K562 (cell line): ENCODE data around the gene SLC4A4. TPM values are rescaled to one million over a fixed set of nuclear protein-coding genes. Genes with fewer than 3 reads are reported as not detected.

Experiments
- ATAC-seq: fragments of 200-7000 bp; cut with Tn5 transposase; 3 replicates; pipeline ENCODE4 v1.9.1; 2020; ENCODE audit warnings: moderate library complexity
- BruUV-seq: library from RNA; stranded (reverse); fragments of 400-500 nt; replicated peaks from 2 replicates; lab custom pipeline; 2021; lab: Mats Ljungman, UMichigan
- CTCF ChIA-PET: fragments of 300-600 bp; formaldehyde crosslinking; extraction: SDS; loops from one replicate; lab custom pipeline; 2021; ENCODE audit warnings: low intra/inter-chr PET ratio; lab: Yijun Ruan, JAX
- POLR2A ChIA-PET: fragments of 300-600, 350-650 bp; sonication (Branson Sonifier 250); formaldehyde crosslinking; extraction: SDS; loops from one replicate; lab custom pipeline; 2021; ENCODE audit warnings: antibody characterized with exemption, inconsistent platforms; lab: Yijun Ruan, JAX
- DNase-seq, 4 experiments: peaks; one replicate each; pipeline versions ENCODE4 v3.0.0 to v3.0.0-alpha.2; 2011 to 2018; ENCODE audit warnings: low spot score in 3 of 4, mixed read lengths in 3 of 4; ENCODE audit errors: extremely low read depth in 1 of 4
- FAIRE-seq: peaks from 2 replicates; lab custom pipeline; 2011; peaks lifted over from hg19 to GRCh38; lab: Jason Lieb, UNC
- H2AFZ ChIP-seq: 2 replicates; pipeline ENCODE4 v1.6.0; 2011; ENCODE audit warnings: low read depth, low read length, control low read depth, inconsistent platforms
- H3K27ac ChIP-seq: fragments of 200-600 bp; 3 replicates; pipeline ENCODE4 v1.8.0; 2011; ENCODE audit warnings: low read depth, mild to moderate bottlenecking, control low read depth, inconsistent platforms, low read length, moderate library complexity, mixed read lengths; ENCODE audit errors: extremely low read depth
- H3K27me3 ChIP-seq, 2 experiments: fragments of 300-600 bp in 1 of 2; 2 replicates in 1 of 2; 3 replicates in 1 of 2; pipeline versions ENCODE4 v1.6.0 to v1.8.0; 2011; ENCODE audit warnings: inconsistent platforms in 2 of 2, low read length in 2 of 2, mild to moderate bottlenecking in 1 of 2, mixed read lengths in 1 of 2, moderate library complexity in 1 of 2; ENCODE audit not compliant: control insufficient read depth in 2 of 2, insufficient read depth in 2 of 2
- H3K36me3 ChIP-seq: fragments of 300-600 bp; 3 replicates; pipeline ENCODE4 v1.8.0; 2011; ENCODE audit warnings: mild to moderate bottlenecking, low read length, inconsistent platforms; ENCODE audit not compliant: control insufficient read depth, insufficient read depth
- H3K4me1 ChIP-seq, 2 experiments: fragments of 200-600 bp in 1 of 2; replicated peaks in 1 of 2; 2 replicates in 1 of 2; 3 replicates in 1 of 2; pipeline versions ENCODE4 v1.5.1 to v1.8.0; 2011; ENCODE audit warnings: inconsistent platforms in 2 of 2, low read length in 2 of 2, mild to moderate bottlenecking in 1 of 2, mixed read lengths in 1 of 2, moderate library complexity in 1 of 2; ENCODE audit not compliant: control insufficient read depth in 2 of 2, insufficient read depth in 2 of 2
- H3K4me2 ChIP-seq: 2 replicates; pipeline ENCODE4 v1.6.1; 2011; ENCODE audit warnings: low read length, control low read depth, inconsistent platforms, mixed read lengths; ENCODE audit not compliant: insufficient read depth
- H3K4me3 ChIP-seq: fragments of 200-600 bp; sonication (generic), shearing (Covaris generic); 2 replicates; pipeline ENCODE4 v1.5.1; 2016; ENCODE audit warnings: control low read depth, inconsistent platforms
- H3K79me2 ChIP-seq: fragments of 200-600 bp; 3 replicates; pipeline ENCODE4 v1.8.0; 2011; ENCODE audit warnings: low read length, inconsistent platforms; ENCODE audit not compliant: control insufficient read depth, insufficient read depth
- H3K9ac ChIP-seq, 2 experiments: 2 replicates each; pipeline versions ENCODE4 v1.6.0 to v1.6.1; 2011; ENCODE audit warnings: low read depth in 2 of 2, low read length in 2 of 2, control low read depth in 1 of 2, inconsistent platforms in 1 of 2, mild to moderate bottlenecking in 1 of 2, mixed read lengths in 1 of 2; ENCODE audit not compliant: insufficient read depth in 1 of 2
- H3K9me1 ChIP-seq: one replicate; pipeline ENCODE4 v1.6.0; 2011; ENCODE audit warnings: inconsistent platforms, mild to moderate bottlenecking, low read length, moderate library complexity; ENCODE audit not compliant: control insufficient read depth, insufficient read depth
- H3K9me3 ChIP-seq: replicated peaks from 2 replicates; pipeline ENCODE4 v1.5.1; 2011; ENCODE audit warnings: low read depth, low read length, inconsistent platforms; ENCODE audit not compliant: control insufficient read depth, insufficient read depth
- H4K20me1 ChIP-seq: replicated peaks from 2 replicates; pipeline ENCODE4 v1.6.1; 2011; ENCODE audit warnings: low read length, inconsistent platforms, mixed read lengths; ENCODE audit not compliant: control insufficient read depth, insufficient read depth
- BRD9 ChIP-seq: fragments of 450-650 bp; IDR thresholded peaks from 2 replicates; pipeline ENCODE4 v1.6.1; 2018; ENCODE audit warnings: low read depth; ENCODE audit not compliant: partially characterized antibody
- EP300 ChIP-seq: IDR thresholded peaks from 2 replicates; pipeline ENCODE4 v1.6.1; 2012; ENCODE audit warnings: low read length, improper control_type of control experiment
- ETV5 ChIP-seq: sonication (generic); formaldehyde crosslinking; IDR thresholded peaks from 2 replicates; pipeline ENCODE4 v1.4.0; 2020; ENCODE audit warnings: low read depth, mild to moderate bottlenecking, missing genetic modification reagents
- HDAC2 ChIP-seq: fragments of 450-650 bp; IDR thresholded peaks from 2 replicates; pipeline ENCODE4 v1.6.1; 2016; ENCODE audit warnings: mild to moderate bottlenecking
- KLF1 ChIP-seq: fragments of 450-650 bp; IDR thresholded peaks from 2 replicates; pipeline ENCODE4 v1.6.1; 2016; ENCODE audit warnings: missing genetic modification characterization, missing compliant biosample characterization
- MEF2D ChIP-seq: conservative IDR thresholded peaks from 2 replicates; pipeline ENCODE4 v1.6.1; 2016; ENCODE audit warnings: low read depth, missing genetic modification characterization, missing compliant biosample characterization
- MNT ChIP-seq, 2 experiments: fragments of 450-650 bp; conservative IDR thresholded peaks; 2 replicates each; pipeline ENCODE4 v1.6.1; 2017; ENCODE audit warnings: mild to moderate bottlenecking in 2 of 2, moderate library complexity in 2 of 2
- PHF8 ChIP-seq: fragments of 200-600 bp; sonication (generic); IDR thresholded peaks from 2 replicates; pipeline ENCODE4 v1.6.1; 2012; ENCODE audit warnings: mixed run types, mild to moderate bottlenecking, inconsistent platforms, low read length, moderate library complexity, borderline replicate concordance
- POLR2AphosphoS5 ChIP-seq: IDR thresholded peaks from 2 replicates; pipeline ENCODE4 v1.6.1; 2011; ENCODE audit warnings: mild to moderate bottlenecking, low read depth, low read length, moderate library complexity; ENCODE audit not compliant: control insufficient read depth, insufficient read depth
- SMAD2 ChIP-seq: fragments of 150-350 bp; IDR thresholded peaks from 2 replicates; pipeline ENCODE4 v1.6.1; 2014; ENCODE audit warnings: low read depth, mild to moderate bottlenecking, low read length
- SMARCC2 ChIP-seq: fragments of 450-650 bp; IDR thresholded peaks from 2 replicates; pipeline ENCODE4 v1.6.1; 2017; ENCODE audit warnings: antibody characterized with exemption, moderate library complexity, mild to moderate bottlenecking, low read depth
- XRCC3 ChIP-seq: fragments of 450-650 bp; IDR thresholded peaks from 2 replicates; pipeline ENCODE4 v1.6.1; 2017; ENCODE audit warnings: mild to moderate bottlenecking, moderate library complexity
- ZKSCAN1 ChIP-seq: fragments of 150-350 bp; IDR thresholded peaks from 2 replicates; pipeline ENCODE4 v1.6.1; 2016; ENCODE audit warnings: low read depth, low read length
- WGBS: fragments of 100-300 bp; shearing (Covaris generic); methylation state at CpG from one replicate; pipeline ENCODE4 v1.1.6; 2016; ENCODE audit warnings: low coverage, mixed read lengths; ENCODE audit not compliant: insufficient coverage; ENCODE audit errors: missing lambda C conversion rate; 5-methylcytosine and 5-hydroxymethylcytosine counted together
- in situ Hi-C: fragments of 300-500 bp; cut with MboI; formaldehyde crosslinking; loops from 4 replicates; pipeline ENCODE4 v1.15.0; 2018; ENCODE audit warnings: inconsistent platforms, mixed read lengths
- intact Hi-C: fragments of 100-400 bp; cut with micrococcal nuclease; formaldehyde crosslinking; loops from 2 replicates; pipeline ENCODE4 v1.14.2; 2022
- polyA plus RNA-seq, 8 experiments: library from polyadenylated mRNA; depleted of rRNA in 4 of 8; stranded (reverse) in 5 of 8; unstranded in 3 of 8; fragments of >200 nt; fragmentation: Nextera tagmentation in 2 of 8; fragmentation: Illumina TruSeq in 1 of 8; extraction: Ambion mirVana in 2 of 8; extraction: Trizol in 1 of 8; gene quantifications; 2 replicates each; pipeline versions ENCODE4 v1.2.1 to v1.2.3, GENCODE V29; 2011 to 2014; ENCODE audit warnings: inconsistent platforms in 1 of 8, missing spikeins in 1 of 8
- total RNA-seq, 7 experiments: library from RNA; depleted of rRNA in 6 of 7; stranded (reverse); fragments of >200 nt in 6 of 7; fragmentation: Illumina TruSeq in 2 of 7; extraction: Trizol in 2 of 7; gene quantifications; 2 replicates each; pipeline versions ENCODE4 v1.2.1 to v1.2.3, GENCODE V29; 2011 to 2021; ENCODE audit warnings: low replicate concordance in 1 of 7
- TF ChIP-seq, protein P1 (sequence below): fragments of 250-450 bp; sonication (Bioruptor Pico); IDR thresholded peaks from 2 replicates; pipeline ENCODE4 v1.8.0; 2022; ENCODE audit warnings: inconsistent platforms, mild to moderate bottlenecking, moderate library complexity, borderline replicate concordance
- TF ChIP-seq, protein P2 (sequence below): fragments of 250-450 bp; sonication (Bioruptor Pico); IDR thresholded peaks from 2 replicates; pipeline ENCODE4 v1.8.0; 2022; ENCODE audit warnings: moderate library complexity, mild to moderate bottlenecking, inconsistent platforms

SLC4A4 gene
- total and polyA plus RNA-seq, 9 of the 15 experiments (the other 6 are each of a cell fraction or from before 2014, with no cell fraction given) = 0.01 to 0.18 (median 0.07) TPM; not detected in 2

GRCh38 chr4:71334465-71334882 lies 4.3 kb upstream of the SLC4A4 start (continued):
- TF ChIP-seq PHF8 (no peak), HDAC2 (no peak), SMAD2 (no peak), KLF1 (tag) (no peak), XRCC3 (no peak), MNT (conservative IDR thresholded peaks at IDR 0.05) (no peak), ZKSCAN1 (no peak), ETV5 (CRISPR knock-in tag) (no peak), SMARCC2 (no peak)

- CTCF ChIA-PET = no interaction called here
- no peak for DNase-seq
Measured at GRCh38 chr4:71343670-71344466, 5.0 kb downstream of the SLC4A4 start.

More at GRCh38 chr4:71343670-71344466, 5.0 kb downstream of the SLC4A4 start:
- no peak for FAIRE-seq
- Histone ChIP-seq H2AFZ (no peak overlapping the region), H3K9me1 (no peaks in the 10 kb centered on the region), H3K9me3 (no peaks in the 10 kb centered on the region), H3K36me3 (no peaks in the 10 kb centered on the region), H3K79me2 (no peaks in the 10 kb centered on the region), H3K4me3 (no peak overlapping the region), H3K9ac (no peak overlapping the region), H3K27ac (no peak overlapping the region), H3K4me1 (no peaks in the 10 kb centered on the region), H3K4me2 (no peak overlapping the region), H3K27me3 (no peaks in the 10 kb centered on the region), H4K20me1 (no peaks in the 10 kb centered on the region)
- ATAC-seq = no peak
- in situ Hi-C loops (no loop called here), intact Hi-C loops (no loop called here)
- TF ChIP-seq POLR2AphosphoS5 (no peak), MEF2D (tag) (no peak), BRD9 (no peak), EP300 (no peak)
- TF ChIP-seq, protein P1, sequence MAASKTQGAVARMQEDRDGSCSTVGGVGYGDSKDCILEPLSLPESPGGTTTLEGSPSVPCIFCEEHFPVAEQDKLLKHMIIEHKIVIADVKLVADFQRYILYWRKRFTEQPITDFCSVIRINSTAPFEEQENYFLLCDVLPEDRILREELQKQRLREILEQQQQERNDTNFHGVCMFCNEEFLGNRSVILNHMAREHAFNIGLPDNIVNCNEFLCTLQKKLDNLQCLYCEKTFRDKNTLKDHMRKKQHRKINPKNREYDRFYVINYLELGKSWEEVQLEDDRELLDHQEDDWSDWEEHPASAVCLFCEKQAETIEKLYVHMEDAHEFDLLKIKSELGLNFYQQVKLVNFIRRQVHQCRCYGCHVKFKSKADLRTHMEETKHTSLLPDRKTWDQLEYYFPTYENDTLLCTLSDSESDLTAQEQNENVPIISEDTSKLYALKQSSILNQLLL (CRISPR knock-in tag) = no peak
- TF ChIP-seq, protein P2, sequence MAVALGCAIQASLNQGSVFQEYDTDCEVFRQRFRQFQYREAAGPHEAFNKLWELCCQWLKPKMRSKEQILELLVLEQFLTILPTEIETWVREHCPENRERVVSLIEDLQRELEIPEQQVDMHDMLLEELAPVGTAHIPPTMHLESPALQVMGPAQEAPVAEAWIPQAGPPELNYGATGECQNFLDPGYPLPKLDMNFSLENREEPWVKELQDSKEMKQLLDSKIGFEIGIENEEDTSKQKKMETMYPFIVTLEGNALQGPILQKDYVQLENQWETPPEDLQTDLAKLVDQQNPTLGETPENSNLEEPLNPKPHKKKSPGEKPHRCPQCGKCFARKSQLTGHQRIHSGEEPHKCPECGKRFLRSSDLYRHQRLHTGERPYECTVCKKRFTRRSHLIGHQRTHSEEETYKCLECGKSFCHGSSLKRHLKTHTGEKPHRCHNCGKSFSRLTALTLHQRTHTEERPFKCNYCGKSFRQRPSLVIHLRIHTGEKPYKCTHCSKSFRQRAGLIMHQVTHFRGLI = no peak
- no TSS peak for BruUV-seq
- POLR2A ChIA-PET = no interaction called here
- 4% methylated on average over 2 of the region's 2 CpGs for WGBS
